ENCODE results near the gene SHLD3. TPM values are rescaled to one million over a fixed set of nuclear protein-coding genes. Genes with fewer than 3 reads are reported as not detected.

The SHLD3 gene, protein sequence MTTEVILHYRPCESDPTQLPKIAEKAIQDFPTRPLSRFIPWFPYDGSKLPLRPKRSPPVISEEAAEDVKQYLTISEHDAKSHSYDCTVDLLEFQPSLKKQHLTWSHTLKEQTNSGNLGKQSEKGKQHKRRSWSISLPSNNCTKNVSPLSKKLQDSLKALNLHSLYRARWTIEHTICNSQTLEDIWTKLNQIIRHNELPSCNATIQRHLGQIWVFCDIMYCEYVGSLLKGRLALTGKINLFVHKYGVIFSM
- 3.1 and 5.8 TPM in 2 replicates for total RNA-seq

DNA sequence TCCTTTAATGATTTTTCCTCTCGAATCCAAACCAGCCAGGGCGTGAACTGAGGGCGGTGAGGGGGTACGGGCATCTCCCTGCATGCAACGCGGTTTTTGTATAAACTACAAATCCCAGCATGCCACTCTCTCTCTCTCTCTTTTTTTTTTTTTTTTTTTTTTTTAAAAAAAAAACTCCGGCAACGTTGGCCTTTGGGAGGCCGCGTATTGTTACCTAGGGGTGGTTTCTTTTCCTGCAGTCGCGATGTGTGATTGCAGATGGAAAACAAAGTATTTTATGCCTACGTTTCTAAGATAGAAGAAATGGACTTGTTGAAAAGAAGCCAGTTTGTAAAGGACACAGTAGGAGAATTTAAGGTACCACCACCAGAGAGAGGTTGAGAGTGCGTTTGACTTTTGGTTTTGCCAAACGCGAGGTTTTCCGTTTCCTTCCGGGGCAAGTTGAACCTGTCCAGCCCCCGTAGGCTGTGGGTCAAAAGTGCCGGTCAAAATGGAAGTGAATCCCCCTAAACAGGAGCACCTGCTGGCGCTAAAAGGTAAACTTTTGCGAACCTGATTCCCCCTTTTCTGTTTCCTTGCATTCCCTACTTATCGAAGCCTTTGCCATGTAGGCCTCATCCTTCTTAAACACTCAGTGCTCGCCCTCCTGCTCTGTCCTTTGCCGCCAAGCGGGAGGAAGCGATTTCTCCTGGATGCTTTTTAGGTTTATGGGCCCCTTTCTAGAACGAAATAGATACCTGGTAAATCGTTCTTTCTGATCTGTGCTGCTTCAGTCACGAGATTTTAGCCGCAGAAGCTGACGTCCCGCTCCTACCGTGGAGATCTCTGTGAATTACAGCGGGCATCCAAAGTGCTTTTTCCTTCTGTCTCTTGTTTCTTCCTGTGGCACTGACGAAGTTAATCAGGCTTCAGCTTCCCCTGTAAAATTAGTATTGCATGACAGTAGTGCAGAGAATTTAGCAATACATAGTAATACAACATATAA lies at the start of gene SHLD3, which contains the start of gene TRAPPC13:
TSS of gene SHLD3 (plus strand) at position 457 of the 985 bp plus-strand sequence. CDS start 4,561 bp downstream, outside the sequence.
TSS of gene TRAPPC13 (plus strand) at position 457 of the 985 bp plus-strand sequence. CDS start at position 491, 34 bp downstream.

DNA sequence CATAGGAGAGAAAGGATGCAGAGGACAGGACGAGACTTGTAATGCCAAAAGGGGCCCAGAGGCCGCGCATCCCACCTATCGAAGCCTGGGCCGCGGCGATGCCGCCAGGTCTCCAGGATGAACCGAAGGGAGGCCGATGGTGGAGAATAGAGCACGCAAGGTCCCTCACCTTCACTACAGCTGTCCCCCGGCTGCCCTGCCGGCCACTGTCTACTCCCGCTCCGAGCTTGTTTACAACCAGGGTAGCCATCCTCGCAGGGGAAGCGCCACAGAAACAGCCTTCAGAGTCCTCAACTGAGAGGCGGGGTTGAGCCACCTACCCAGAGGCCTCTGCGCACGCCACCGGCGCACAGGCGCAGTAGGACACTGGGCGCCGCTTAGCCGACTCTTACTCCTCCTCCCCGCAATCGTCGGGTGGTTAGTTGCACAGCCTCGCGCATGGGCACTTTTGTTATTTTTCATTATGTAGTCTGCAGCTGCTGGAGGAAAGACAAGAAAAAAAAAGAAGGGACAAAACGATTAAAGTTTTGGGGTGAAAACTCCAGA lies 729 bp upstream of the SHLD3 start, which contains the start of gene TRIM23:
TSS of gene TRIM23 (minus strand) at position 309 of the 546 bp plus-strand sequence. CDS start at position 250, 59 bp downstream.

Other genes with a start within 250 kb of the SHLD3 start
- 12.2 and 28.7 TPM in 2 replicates for gene ADAMTS6, start 143.1 kb upstream of the SHLD3 start, total RNA-seq
- gene CENPK, start 61.9 kb upstream of the SHLD3 start, total RNA-seq = 1.1 and 4.8 TPM in 2 replicates
- 27.7 and 42.1 TPM in 2 replicates for gene PPWD1, start 61.7 kb upstream of the SHLD3 start, total RNA-seq
- 22.3 and 28.7 TPM in 2 replicates for gene TRIM23, start 694 bp upstream of the SHLD3 start, total RNA-seq
- 28.0 and 29.8 TPM in 2 replicates for gene TRAPPC13, start within 50 bp of the SHLD3 start, total RNA-seq
- gene SGTB, start 97.1 kb downstream of the SHLD3 start, total RNA-seq = 15.4 and 24.9 TPM in 2 replicates
- gene NLN, start 97.2 kb downstream of the SHLD3 start, total RNA-seq = 35.5 and 52.1 TPM in 2 replicates

Measured in nasal cavity respiratory epithelium epithelial cell of viscerocranial mucosa (primary cell).